Natural killer cell (primary cell): Measurements from ENCODE around the gene FFAR4. TPM values are rescaled to one million over a fixed set of nuclear protein-coding genes. Genes with fewer than 3 reads are reported as not detected.

Experiments used
- ATAC-seq, 3 donors: fragments of 150-1000 bp in 2 of 3; fragments of 200-7000 bp in 1 of 3; cut with Tn5 transposase; 1 replicate in 1 of 3; 2 replicates in 2 of 3; pipeline ENCODE4 v1.10.0; 2021; ENCODE audit warnings: mild to moderate bottlenecking in 2 of 3, moderate library complexity in 2 of 3
- DNase-seq, 2 donors: peaks; one replicate each; pipeline versions ENCODE4 v3.0.0 to v3.0.0-alpha.2; 2013 to 2021; ENCODE audit warnings: mixed read lengths in 1 of 2
- H3K27ac ChIP-seq: one replicate; pipeline ENCODE4 v1.5.1; 2013; ENCODE audit warnings: mild to moderate bottlenecking, low read length
- H3K27me3 ChIP-seq: one replicate; pipeline ENCODE4 v1.6.1; 2013; ENCODE audit warnings: low read length; ENCODE audit not compliant: control insufficient read depth, insufficient read depth
- H3K36me3 ChIP-seq: one replicate; pipeline ENCODE4 v1.6.1; 2013; ENCODE audit warnings: low read length; ENCODE audit not compliant: control insufficient read depth, insufficient read depth
- H3K4me1 ChIP-seq: one replicate; pipeline ENCODE4 v1.6.1; 2013; ENCODE audit warnings: low read length; ENCODE audit not compliant: control insufficient read depth, insufficient read depth
- H3K4me3 ChIP-seq: one replicate; pipeline ENCODE4 v1.5.1; 2013; ENCODE audit warnings: low read length
- H3K9me3 ChIP-seq: one replicate; pipeline ENCODE4 v1.6.1; 2013; ENCODE audit warnings: low read length; ENCODE audit not compliant: control insufficient read depth, insufficient read depth
- H3K27ac Mint-ChIP-seq, 2 donors: one replicate each; pipeline ENCODE4 v1.8.0; 2022; ENCODE audit warnings: mild to moderate bottlenecking in 2 of 2, mixed read lengths in 2 of 2, moderate library complexity in 1 of 2
- H3K27me3 Mint-ChIP-seq, 2 donors: one replicate each; pipeline ENCODE4 v1.8.0; 2022; ENCODE audit warnings: low read depth in 2 of 2, mixed read lengths in 2 of 2
- H3K36me3 Mint-ChIP-seq: one replicate; pipeline ENCODE4 v1.8.0; 2022; ENCODE audit warnings: mixed read lengths
- H3K4me1 Mint-ChIP-seq, 2 donors: one replicate each; pipeline ENCODE4 v1.8.0; 2022; ENCODE audit warnings: mixed read lengths in 2 of 2
- H3K4me3 Mint-ChIP-seq: one replicate; pipeline ENCODE4 v1.8.0; 2022; ENCODE audit warnings: mild to moderate bottlenecking, moderate library complexity, mixed read lengths
- H3K9me3 Mint-ChIP-seq, 2 donors: one replicate each; pipeline ENCODE4 v1.8.0; 2022; ENCODE audit warnings: mixed read lengths in 2 of 2
- CTCF ChIP-seq: fragments of 200-600 bp; IDR thresholded peaks from one replicate; pipeline ENCODE4 v1.8.0; 2022; ENCODE audit warnings: antibody characterized with exemption
- WGBS: methylation state at CpG from one replicate; pipeline ENCODE4 v1.1.7; 2013; ENCODE audit warnings: missing lambda C conversion rate; ENCODE audit not compliant: insufficient coverage; 5-methylcytosine and 5-hydroxymethylcytosine counted together
- intact Hi-C: fragments of 100-400 bp; cut with micrococcal nuclease; formaldehyde crosslinking; loops from one replicate; pipeline ENCODE4 v1.14.2; 2022
- total RNA-seq, 4 donors: library from RNA; stranded (reverse); fragments of 120-200 nt in 1 of 4; gene quantifications; one replicate each; pipeline versions ENCODE4 v1.2.3 to v1.2.4, GENCODE V29; 2013 to 2022

The FFAR4 gene
- total RNA-seq, 3 donors from 2014 or later (not counting 1 experiment from before 2014, with no cell fraction given) = not detected

GRCh38 chr10:93559490-93559889 is 7.0 kb upstream of the FFAR4 start:
- Mint-ChIP-seq H3K27ac (no peak overlapping the region), H3K36me3 (no peaks in the 10 kb centered on the region), H3K27me3 (peaks cover 13 to 23% of the 10 kb centered on the region in 2 donors), H3K4me3 (no peak overlapping the region), H3K4me1 (peaks cover 0 to 8% of the 10 kb centered on the region in 2 donors), H3K9me3 (no peaks in the 10 kb centered on the region)
- no peak for DNase-seq
- no peak for TF ChIP-seq CTCF
- intact Hi-C loops = no loop called here
- Histone ChIP-seq H3K4me3 (no peak overlapping the region), H3K9me3 (no peaks in the 10 kb centered on the region), H3K27me3 (no peaks in the 10 kb centered on the region), H3K27ac (no peak overlapping the region), H3K36me3 (no peaks in the 10 kb centered on the region), H3K4me1 (no peaks in the 10 kb centered on the region)
- 88% methylated on average over 9 of the region's 9 CpGs for WGBS
- ATAC-seq = no peak

- Histone ChIP-seq H3K9me3 (no peaks in the 10 kb centered on the region), H3K4me1 (no peaks in the 10 kb centered on the region), H3K27ac (no peak overlapping the region), H3K27me3 (no peaks in the 10 kb centered on the region), H3K36me3 (no peaks in the 10 kb centered on the region), H3K4me3 (no peak overlapping the region)
- Mint-ChIP-seq H3K4me1 (peaks cover 0 to 8% of the 10 kb centered on the region in 2 donors), H3K27me3 (peaks cover 20 to 23% of the 10 kb centered on the region in 2 donors), H3K4me3 (no peak overlapping the region), H3K9me3 (no peaks in the 10 kb centered on the region), H3K27ac (no peak overlapping the region), H3K36me3 (no peaks in the 10 kb centered on the region)
- ATAC-seq (no peak), DNase-seq (no peak)
- intact Hi-C loops = no loop called here
- no peak for TF ChIP-seq CTCF
- WGBS = 54% methylated on average over 6 of the region's 6 CpGs
Observed at GRCh38 chr10:93560541-93560940, 5.9 kb upstream of the FFAR4 start.

- no peaks in the 10 kb centered on the region for H3K36me3 ChIP-seq
- WGBS = 69% methylated on average over 2 of the region's 3 CpGs
- H3K9me3 Mint-ChIP-seq = no peaks in the 10 kb centered on the region
- DNase-seq = no peak
- no peaks in the 10 kb centered on the region for H3K9me3 ChIP-seq
- H3K27me3 ChIP-seq = peaks cover 7% of the 10 kb centered on the region
- no peaks in the 10 kb centered on the region for H3K4me1 ChIP-seq
- no peak overlapping the region for H3K27ac Mint-ChIP-seq
- H3K27ac ChIP-seq = no peak overlapping the region
- H3K4me3 ChIP-seq = no peak overlapping the region
- H3K4me1 Mint-ChIP-seq = peaks cover 0 to 7% of the 10 kb centered on the region in 2 donors
- peaks cover 37 to 41% of the 10 kb centered on the region in 2 donors for H3K27me3 Mint-ChIP-seq
- TF ChIP-seq CTCF = no peak
- ATAC-seq = no peak
- H3K4me3 Mint-ChIP-seq = no peak overlapping the region
- H3K36me3 Mint-ChIP-seq = no peaks in the 10 kb centered on the region
- intact Hi-C loops = no loop called here
Observed at GRCh38 chr10:93565446-93565845, 1.0 kb upstream of the FFAR4 start.

GRCh38 chr10:93567277-93568104 is 1.0 kb downstream of the FFAR4 start:
- no peaks in the 10 kb centered on the region for H3K36me3 ChIP-seq
- Mint-ChIP-seq H3K9me3 (no peaks in the 10 kb centered on the region), H3K4me1 (no peaks in the 10 kb centered on the region), H3K4me3 (no peak overlapping the region), H3K27me3 (peaks cover 38 to 40% of the 10 kb centered on the region in 2 donors), H3K27ac (no peak overlapping the region), H3K36me3 (no peaks in the 10 kb centered on the region)
- H3K4me1 ChIP-seq = peaks cover 1% of the 10 kb centered on the region
- H3K27me3 ChIP-seq = peaks cover 9% of the 10 kb centered on the region
- no peak overlapping the region for H3K27ac ChIP-seq
- intact Hi-C loops = no loop called here
- no peak overlapping the region for H3K4me3 ChIP-seq
- no peak for TF ChIP-seq CTCF
- H3K9me3 ChIP-seq = no peaks in the 10 kb centered on the region
- no peak for ATAC-seq
- DNase-seq = no peak
- 20% methylated on average over 32 of the region's 33 CpGs for WGBS
